Lung (tissue), 12 donors: ENCODE data around the gene AKT1. TPM values are rescaled to one million over a fixed set of nuclear protein-coding genes. Genes with fewer than 3 reads are reported as not detected.

Source experiments
- ATAC-seq: fragments of 200-7000 bp; cut with Tn5 transposase; one replicate; pipeline ENCODE4 v1.9.1; 2020; ENCODE audit warnings: moderate number of reproducible peaks; ENCODE audit not compliant: insufficient read depth, low FRiP score
- DNase-seq, 3 donors: peaks; one replicate each; pipeline ENCODE4 v3.0.0-alpha.2; 2013 to 2017
- H3K27ac ChIP-seq, 2 donors: one replicate each; pipeline ENCODE4 v1.5.1; 2013; ENCODE audit warnings: mild to moderate bottlenecking in 2 of 2, moderate library complexity in 2 of 2, control low read depth in 1 of 2, inconsistent platforms in 1 of 2, low read depth in 1 of 2, low read length in 1 of 2
- H3K27me3 ChIP-seq, 3 donors: one replicate each; pipeline ENCODE4 v1.5.1; 2013; ENCODE audit warnings: low read length in 2 of 3; ENCODE audit not compliant: control insufficient read depth in 3 of 3, insufficient read depth in 3 of 3
- H3K36me3 ChIP-seq, 4 donors: one replicate each; pipeline ENCODE4 v1.5.1; 2013; ENCODE audit warnings: low read length in 4 of 4, mild to moderate bottlenecking in 1 of 4, moderate library complexity in 1 of 4; ENCODE audit not compliant: control insufficient read depth in 4 of 4, insufficient read depth in 4 of 4
- H3K4me1 ChIP-seq, 5 donors: one replicate each; pipeline ENCODE4 v1.5.1; 2013; ENCODE audit warnings: low read length in 5 of 5, mild to moderate bottlenecking in 2 of 5, moderate library complexity in 1 of 5; ENCODE audit not compliant: control insufficient read depth in 5 of 5, insufficient read depth in 5 of 5
- H3K4me3 ChIP-seq: one replicate; pipeline ENCODE4 v1.5.1; 2013; ENCODE audit warnings: mild to moderate bottlenecking, control low read depth, moderate library complexity
- H3K9ac ChIP-seq, 2 donors: one replicate each; pipeline ENCODE4 v1.5.1; 2013; ENCODE audit warnings: low read length in 2 of 2, control low read depth in 1 of 2; ENCODE audit not compliant: insufficient read depth in 1 of 2
- H3K9me3 ChIP-seq, 4 donors: one replicate each; pipeline ENCODE4 v1.5.1; 2013; ENCODE audit warnings: low read length in 3 of 4, mild to moderate bottlenecking in 1 of 4, moderate library complexity in 1 of 4; ENCODE audit not compliant: control insufficient read depth in 4 of 4, insufficient read depth in 3 of 4
- WGBS, 2 donors: extraction: QIAGEN DNeasy Blood & Tissue Kit; methylation state at CpG; one replicate each; pipeline ENCODE4 v1.1.7; 2013; 5-methylcytosine and 5-hydroxymethylcytosine counted together
- polyA plus RNA-seq, 2 donors: library from polyadenylated mRNA; stranded (reverse); fragments of 200-250 nt; gene quantifications; one replicate each; pipeline ENCODE4 v1.2.1, GENCODE V29; 2013
- total RNA-seq, 2 donors: library from RNA; depleted of rRNA in 1 of 2; stranded (reverse); fragments of >200 nt in 1 of 2; gene quantifications; one replicate each; pipeline ENCODE4 v1.2.1, GENCODE V29; 2014 to 2021
- TF ChIP-seq, protein P1 (sequence below): IDR thresholded peaks from 2 replicates; pipeline ENCODE4 v1.5.1; 2012; ENCODE audit warnings: mild to moderate bottlenecking; ENCODE audit errors: control extremely low read depth, extremely low read depth
- donor health status: control.
- donor health status: control.
- donor health status: Bipolar disorder and iron deficiency.
- donor health status: healthy.
- donor health status: DM: yes; HTN: yes; CAD: no.

Gene AKT1
- total and polyA plus RNA-seq, 4 donors, result 142 to 224 (median 160) TPM

DNA sequence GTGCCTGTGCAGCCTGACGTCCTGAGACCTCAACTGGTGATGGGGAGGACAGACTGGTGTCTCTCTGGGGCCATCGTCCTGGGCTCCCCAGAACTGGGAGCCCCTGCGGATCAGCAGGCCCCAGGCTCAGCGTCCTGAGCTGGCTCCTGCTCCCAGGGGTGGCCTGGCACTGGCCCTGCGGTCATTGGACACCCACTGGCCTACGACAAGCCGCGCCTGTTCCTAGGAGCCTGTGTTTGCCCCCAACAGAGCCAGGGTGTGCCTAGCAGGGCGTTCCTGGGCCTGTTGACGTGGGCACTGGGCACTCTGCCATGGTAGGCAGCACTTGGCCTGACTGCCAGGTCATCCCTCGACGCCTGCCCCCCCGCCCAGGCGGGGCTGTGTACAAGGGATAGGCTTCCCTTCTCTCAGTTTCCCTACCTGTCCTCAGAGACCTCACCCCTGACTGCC, 63.2 kb downstream of the AKT1 start:
- Histone ChIP-seq H3K9ac (no peak overlapping the region), H3K27me3 (no peaks in the 10 kb centered on the region), H3K36me3 (no peaks in the 10 kb centered on the region), H3K9me3 (no peaks in the 10 kb centered on the region), H3K4me3 (no peak overlapping the region), H3K27ac (peak overlapping the region in 1 of 2 donors; percentile 95), H3K4me1 (peaks cover 0 to 19% (median 8%) of the 10 kb centered on the region in 5 donors)
- ATAC-seq (no peak), DNase-seq (no peak)
- TF ChIP-seq, protein P1, sequence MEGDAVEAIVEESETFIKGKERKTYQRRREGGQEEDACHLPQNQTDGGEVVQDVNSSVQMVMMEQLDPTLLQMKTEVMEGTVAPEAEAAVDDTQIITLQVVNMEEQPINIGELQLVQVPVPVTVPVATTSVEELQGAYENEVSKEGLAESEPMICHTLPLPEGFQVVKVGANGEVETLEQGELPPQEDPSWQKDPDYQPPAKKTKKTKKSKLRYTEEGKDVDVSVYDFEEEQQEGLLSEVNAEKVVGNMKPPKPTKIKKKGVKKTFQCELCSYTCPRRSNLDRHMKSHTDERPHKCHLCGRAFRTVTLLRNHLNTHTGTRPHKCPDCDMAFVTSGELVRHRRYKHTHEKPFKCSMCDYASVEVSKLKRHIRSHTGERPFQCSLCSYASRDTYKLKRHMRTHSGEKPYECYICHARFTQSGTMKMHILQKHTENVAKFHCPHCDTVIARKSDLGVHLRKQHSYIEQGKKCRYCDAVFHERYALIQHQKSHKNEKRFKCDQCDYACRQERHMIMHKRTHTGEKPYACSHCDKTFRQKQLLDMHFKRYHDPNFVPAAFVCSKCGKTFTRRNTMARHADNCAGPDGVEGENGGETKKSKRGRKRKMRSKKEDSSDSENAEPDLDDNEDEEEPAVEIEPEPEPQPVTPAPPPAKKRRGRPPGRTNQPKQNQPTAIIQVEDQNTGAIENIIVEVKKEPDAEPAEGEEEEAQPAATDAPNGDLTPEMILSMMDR, result no peak
- WGBS, 2 donors, result 64 to 86% methylated on average over 14 of the region's 14 CpGs

DNA sequence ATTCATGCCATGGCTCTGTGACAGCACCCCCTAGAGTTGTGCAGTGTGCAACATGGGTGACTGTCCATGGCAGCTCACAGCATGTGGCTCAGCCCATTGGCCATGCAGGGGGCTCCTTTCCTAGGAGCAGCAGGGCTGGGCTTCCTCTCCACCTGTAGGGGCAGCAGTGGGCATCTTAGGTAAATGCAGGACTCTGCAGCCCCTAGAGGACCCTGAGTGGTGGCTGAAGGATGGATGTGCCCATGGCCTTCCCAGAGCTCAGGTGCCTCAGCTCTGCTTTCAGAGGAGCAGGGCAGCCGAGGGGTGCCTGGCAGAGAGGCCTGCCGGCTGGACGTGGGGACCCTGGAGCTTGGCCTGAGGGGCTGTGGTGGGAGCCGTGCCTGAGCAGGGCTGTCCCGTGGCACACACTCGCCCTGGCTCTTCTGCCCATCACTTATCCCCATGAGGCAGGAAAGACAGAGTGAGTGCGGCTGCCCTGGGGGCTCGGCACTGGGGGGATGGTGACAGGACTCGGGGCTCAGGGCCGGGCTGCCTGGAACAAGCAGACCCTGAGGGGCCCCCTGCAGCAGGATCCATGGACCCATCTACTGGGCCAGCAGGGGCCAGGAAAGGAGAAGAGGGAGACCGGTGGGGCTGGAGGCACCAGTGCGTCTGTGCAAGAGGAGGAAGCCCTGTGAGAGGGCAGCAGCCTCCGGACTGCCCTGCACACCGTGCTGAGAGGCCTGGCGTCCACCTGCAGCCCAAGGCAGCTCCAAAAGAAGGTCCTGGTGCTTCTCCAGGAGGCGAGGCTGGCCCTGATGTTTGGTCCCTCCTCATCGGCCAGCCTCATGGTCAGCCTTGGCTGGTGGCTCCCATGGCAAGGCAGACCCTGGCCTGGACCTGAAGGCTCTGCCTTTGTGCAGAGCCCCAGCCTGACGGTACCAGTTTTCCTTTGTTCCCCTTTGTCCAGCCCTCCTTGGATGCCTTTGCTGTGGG, 63.9 kb downstream of the AKT1 start:
- DNase-seq, result no peak
- ATAC-seq, result no peak
- Histone ChIP-seq H3K4me1 (peaks cover 0 to 16% (median 8%) of the 10 kb centered on the region in 5 donors), H3K9me3 (no peaks in the 10 kb centered on the region), H3K27ac (peak overlapping the region in 1 of 2 donors; percentile 95), H3K36me3 (no peaks in the 10 kb centered on the region), H3K4me3 (no peak overlapping the region), H3K9ac (no peak overlapping the region), H3K27me3 (no peaks in the 10 kb centered on the region)
- WGBS, 2 donors, result 94 to 97% methylated on average over 18 of the region's 18 CpGs
- TF ChIP-seq, protein P1, result no peak

DNA sequence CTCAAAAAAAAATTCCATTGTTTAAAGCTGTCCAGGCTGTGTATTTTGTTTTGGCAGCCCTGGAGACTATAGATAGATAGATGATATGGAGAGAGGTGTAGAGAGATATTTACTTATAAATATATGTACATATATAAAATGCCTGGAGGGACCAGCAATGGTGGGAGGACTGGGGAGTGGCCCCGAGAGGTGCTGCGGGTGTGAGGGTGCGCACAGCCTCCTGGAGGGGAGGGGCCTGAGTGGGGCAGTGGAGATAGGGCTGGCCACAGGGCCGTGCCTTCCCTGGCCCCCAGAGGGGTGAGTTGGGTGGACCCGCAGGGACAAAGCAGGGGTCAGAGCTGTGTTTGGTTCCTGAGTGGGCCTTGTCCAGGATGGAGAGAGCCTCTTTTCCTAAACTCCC, 65.1 kb downstream of the AKT1 start:
- no peak for DNase-seq
- Histone ChIP-seq H3K9me3 (no peaks in the 10 kb centered on the region), H3K4me1 (peaks cover 0 to 9% (median 4%) of the 10 kb centered on the region in 5 donors), H3K27ac (no peak overlapping the region), H3K36me3 (no peaks in the 10 kb centered on the region), H3K27me3 (no peaks in the 10 kb centered on the region), H3K9ac (no peak overlapping the region), H3K4me3 (no peak overlapping the region)
- WGBS, 2 donors, result 89 to 90% methylated on average over 5 of the region's 5 CpGs
- no peak for ATAC-seq
- TF ChIP-seq, protein P1, result no peak
